ENCODE measurements around the gene SDR39U1. TPM values are rescaled to one million over a fixed set of nuclear protein-coding genes. Genes with fewer than 3 reads are reported as not detected.
"Not testable (repeated sequence)": the region's sequence is repeated elsewhere in the genome, so short reads cannot be mapped to it uniquely, and the experiment has no call there.

Gene SDR39U1
- total RNA-seq, 2 donors from 2014 or later = 49.2 to 55.1 TPM

- H3K9me3 ChIP-seq = no peaks in the 10 kb centered on the region
- no peaks in the 10 kb centered on the region for H3K36me3 ChIP-seq
- no peak for TF ChIP-seq CTCF (IDR thresholded peaks at IDR 0.05)
- no peaks in the 10 kb centered on the region for H3K27me3 ChIP-seq
- no peak for DNase-seq (ENCODE audit: low spot score)
- H3K4me1 ChIP-seq = no peaks in the 10 kb centered on the region
- H3K4me3 ChIP-seq = no peak overlapping the region
- no peak overlapping the region for H3K27ac ChIP-seq
Observed at GRCh38 chr14:24475261-24475660, 32.7 kb upstream of the SDR39U1 start.

GRCh38 chr14:24473211-24473610 lies 30.6 kb upstream of the SDR39U1 start:
- TF ChIP-seq CTCF (IDR thresholded peaks at IDR 0.05) = no peak

GRCh38 chr14:24470450-24470849 lies 27.9 kb upstream of the SDR39U1 start:
- H3K27ac ChIP-seq; H3K27me3 ChIP-seq; DNase-seq (ENCODE audit: low spot score); H3K4me1 ChIP-seq; H3K36me3 ChIP-seq; H3K4me3 ChIP-seq; H3K9me3 ChIP-seq: not testable (repeated sequence)

More at GRCh38 chr14:24473211-24473610, 30.6 kb upstream of the SDR39U1 start:
- DNase-seq (ENCODE audit: low spot score) = no peak
- Histone ChIP-seq H3K4me1 (no peaks in the 10 kb centered on the region), H3K36me3 (no peaks in the 10 kb centered on the region), H3K4me3 (no peak overlapping the region), H3K27me3 (no peaks in the 10 kb centered on the region), H3K27ac (no peak overlapping the region), H3K9me3 (no peaks in the 10 kb centered on the region)

- Histone ChIP-seq H3K27ac (no peak overlapping the region), H3K4me1 (no peaks in the 10 kb centered on the region), H3K9me3 (no peaks in the 10 kb centered on the region), H3K36me3 (no peaks in the 10 kb centered on the region), H3K4me3 (no peak overlapping the region), H3K27me3 (no peaks in the 10 kb centered on the region)
- no peak for TF ChIP-seq CTCF (IDR thresholded peaks at IDR 0.05)
- no peak for DNase-seq (ENCODE audit: low spot score)
Observed at GRCh38 chr14:24465805-24466204, 23.2 kb upstream of the SDR39U1 start.

- no peaks in the 10 kb centered on the region for H3K27me3 ChIP-seq
- DNase-seq (ENCODE audit: low spot score) = no peak
- no peaks in the 10 kb centered on the region for H3K4me1 ChIP-seq
- TF ChIP-seq CTCF (IDR thresholded peaks at IDR 0.05) = no peak
- no peaks in the 10 kb centered on the region for H3K36me3 ChIP-seq
- no peak overlapping the region for H3K4me3 ChIP-seq
- H3K9me3 ChIP-seq = no peaks in the 10 kb centered on the region
- no peak overlapping the region for H3K27ac ChIP-seq
Observed at GRCh38 chr14:24465368-24465767, 22.8 kb upstream of the SDR39U1 start.

GRCh38 chr14:24463884-24464785 lies 21.6 kb upstream of the SDR39U1 start:
- H3K4me1 ChIP-seq = no peaks in the 10 kb centered on the region
- no peaks in the 10 kb centered on the region for H3K9me3 ChIP-seq
- no peak for DNase-seq (ENCODE audit: low spot score)
- no peaks in the 10 kb centered on the region for H3K36me3 ChIP-seq
- no peak overlapping the region for H3K27ac ChIP-seq
- no peak for TF ChIP-seq CTCF (IDR thresholded peaks at IDR 0.05)
- H3K27me3 ChIP-seq = no peaks in the 10 kb centered on the region
- no peak overlapping the region for H3K4me3 ChIP-seq
